Stimulated activated effector memory CD8-positive, alpha-beta T cell treated with anti-CD3 and anti-CD28 coated beads, Interleukin-12 subunit alpha, Interleukin-12 subunit beta, amount 100 ng/mL, for 72 hours (primary cell): ENCODE measurements around the gene ASNS.
A peak's percentile ranks its signal among the peaks of the same experiment; 100 is the strongest.
"Not testable (repeated sequence)": the region's sequence is repeated elsewhere in the genome, so short reads cannot be mapped to it uniquely, and the experiment has no call there.

Source experiments
- ATAC-seq: fragments of 150-1000 bp; cut with Tn5 transposase; 2 replicates; pipeline ENCODE4 v1.10.0; 2021
- DNase-seq, 2 donors: peaks; one replicate each; pipeline ENCODE4 v3.0.0; 2021 to 2022; ENCODE audit warnings: low spot score in 2 of 2
- H3K27ac Mint-ChIP-seq: one replicate; pipeline ENCODE4 v1.8.0; 2022; ENCODE audit warnings: mild to moderate bottlenecking, mixed read lengths
- H3K36me3 Mint-ChIP-seq: one replicate; pipeline ENCODE4 v1.8.0; 2022; ENCODE audit warnings: mild to moderate bottlenecking, mixed read lengths
- H3K4me1 Mint-ChIP-seq: one replicate; pipeline ENCODE4 v1.8.0; 2022; ENCODE audit warnings: mixed read lengths
- H3K4me3 Mint-ChIP-seq: one replicate; pipeline ENCODE4 v1.8.0; 2022; ENCODE audit warnings: mild to moderate bottlenecking, mixed read lengths
- H3K9me3 Mint-ChIP-seq: one replicate; pipeline ENCODE4 v1.8.0; 2022; ENCODE audit warnings: mixed read lengths

ASNS gene

DNA sequence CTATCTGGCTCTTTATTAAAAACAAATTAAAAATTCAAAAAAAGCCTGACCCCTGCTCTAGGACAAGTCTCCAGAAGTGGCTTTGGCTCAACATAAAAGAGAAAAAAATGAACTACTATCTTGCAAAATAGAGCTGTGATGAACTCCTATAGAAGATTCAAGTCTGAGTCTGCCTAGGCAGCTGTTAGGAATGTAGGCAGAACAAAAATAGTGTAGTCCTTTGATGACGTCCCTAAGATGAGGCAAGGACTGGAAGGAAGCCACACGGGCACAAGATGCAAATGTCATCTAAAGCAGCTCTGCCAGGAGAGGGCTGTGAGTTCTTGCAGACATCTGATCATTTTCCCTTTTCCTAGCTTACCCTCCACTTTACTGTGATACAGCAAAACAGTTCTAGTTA is 20.5 kb downstream of the ASNS start:
- Mint-ChIP-seq H3K4me1 (no peaks in the 10 kb centered on the region), H3K27ac (no peak overlapping the region), H3K36me3 (peaks cover 55% of the 10 kb centered on the region), H3K9me3 (no peaks in the 10 kb centered on the region), H3K4me3 (no peak overlapping the region)
- DNase-seq, result no peak
- no peak for ATAC-seq

DNA sequence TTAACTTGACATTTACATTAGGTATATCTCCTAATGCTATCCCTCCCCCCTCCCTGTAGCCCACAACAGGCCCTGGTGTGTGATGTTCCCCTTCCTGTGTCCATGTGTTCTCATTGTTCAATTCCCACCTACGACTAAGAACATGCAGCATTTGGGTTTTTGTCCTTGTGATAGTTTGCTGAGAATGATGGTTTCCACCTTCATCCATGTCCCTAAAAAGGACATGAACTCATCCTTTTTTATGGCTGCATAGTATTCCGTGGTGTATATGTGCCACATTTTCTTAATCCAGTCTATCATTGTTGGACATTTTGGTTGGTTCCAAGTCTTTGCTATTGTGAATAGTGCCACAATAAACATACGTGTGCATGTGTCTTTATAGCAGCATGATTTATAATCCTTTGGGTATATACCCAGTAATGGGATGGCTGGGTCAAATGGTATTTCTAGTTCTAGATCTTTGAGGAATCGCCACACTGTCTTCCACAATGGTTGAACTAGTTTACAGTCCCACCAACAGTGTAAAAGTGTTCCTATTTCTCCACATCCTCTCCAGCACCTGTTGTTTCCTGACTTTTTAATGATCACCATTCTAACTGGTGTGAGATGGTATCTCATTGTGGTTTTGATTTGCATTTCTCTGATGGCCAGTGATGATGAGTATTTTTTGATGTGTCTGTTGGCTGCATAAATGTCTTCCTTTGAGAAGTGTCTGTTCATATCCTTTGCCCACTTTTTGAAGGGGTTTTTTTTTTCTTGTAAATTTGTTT is 21.8 kb downstream of the ASNS start:
- H3K9me3 Mint-ChIP-seq, H3K27ac Mint-ChIP-seq, H3K4me3 Mint-ChIP-seq, H3K4me1 Mint-ChIP-seq, DNase-seq, ATAC-seq: not testable (repeated sequence)
- peaks cover 42% of the 10 kb centered on the region for H3K36me3 Mint-ChIP-seq

DNA sequence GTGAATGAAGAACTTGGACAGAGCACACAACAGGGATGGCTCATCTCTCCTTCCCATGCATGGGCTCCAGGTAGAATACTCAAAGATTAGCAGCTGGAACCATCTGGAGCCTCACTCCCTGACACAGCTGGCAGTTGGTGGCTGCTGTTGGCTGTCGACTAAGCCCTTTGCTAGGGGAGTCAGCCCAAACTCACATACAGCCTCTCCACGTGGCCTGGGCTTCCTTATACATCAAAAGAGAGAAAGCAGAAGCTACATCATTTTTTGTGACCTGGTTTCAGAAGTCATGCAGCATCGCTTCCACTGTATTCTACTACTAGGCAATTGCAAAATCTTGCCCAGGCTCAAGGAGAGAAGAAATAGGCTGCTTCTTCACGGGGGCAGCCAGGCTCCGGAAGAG is 24.4 kb downstream of the ASNS start:
- no peak for DNase-seq
- Mint-ChIP-seq H3K36me3 (peaks cover 16% of the 10 kb centered on the region), H3K4me1 (no peaks in the 10 kb centered on the region), H3K4me3 (no peak overlapping the region), H3K27ac (no peak overlapping the region), H3K9me3 (no peaks in the 10 kb centered on the region)
- ATAC-seq, result no peak

DNA sequence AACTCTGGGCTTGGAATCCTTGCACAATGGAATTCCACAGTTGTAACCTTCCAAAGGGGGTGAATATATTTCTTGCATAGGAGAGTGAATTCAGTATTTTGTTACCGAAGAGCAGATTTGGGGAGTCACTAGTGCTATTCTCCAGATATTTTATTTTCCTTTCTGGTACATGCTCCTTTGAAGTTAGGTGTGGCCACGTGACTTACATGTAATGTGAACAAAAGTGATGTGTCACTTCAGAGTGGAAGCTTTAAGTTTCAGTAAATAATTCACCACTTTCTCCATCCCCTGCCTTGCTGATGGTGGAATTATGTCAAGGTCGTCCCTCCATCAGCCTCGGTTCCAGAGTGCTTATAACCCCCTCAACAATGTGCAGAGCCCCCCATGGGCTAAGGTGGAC is 25.3 kb downstream of the ASNS start:
- H3K27ac Mint-ChIP-seq, result no peak overlapping the region
- peaks cover 7% of the 10 kb centered on the region for H3K36me3 Mint-ChIP-seq
- H3K9me3 Mint-ChIP-seq, result no peaks in the 10 kb centered on the region
- DNase-seq (no peak), ATAC-seq (no peak)
- no peaks in the 10 kb centered on the region for H3K4me1 Mint-ChIP-seq
- no peak overlapping the region for H3K4me3 Mint-ChIP-seq

DNA sequence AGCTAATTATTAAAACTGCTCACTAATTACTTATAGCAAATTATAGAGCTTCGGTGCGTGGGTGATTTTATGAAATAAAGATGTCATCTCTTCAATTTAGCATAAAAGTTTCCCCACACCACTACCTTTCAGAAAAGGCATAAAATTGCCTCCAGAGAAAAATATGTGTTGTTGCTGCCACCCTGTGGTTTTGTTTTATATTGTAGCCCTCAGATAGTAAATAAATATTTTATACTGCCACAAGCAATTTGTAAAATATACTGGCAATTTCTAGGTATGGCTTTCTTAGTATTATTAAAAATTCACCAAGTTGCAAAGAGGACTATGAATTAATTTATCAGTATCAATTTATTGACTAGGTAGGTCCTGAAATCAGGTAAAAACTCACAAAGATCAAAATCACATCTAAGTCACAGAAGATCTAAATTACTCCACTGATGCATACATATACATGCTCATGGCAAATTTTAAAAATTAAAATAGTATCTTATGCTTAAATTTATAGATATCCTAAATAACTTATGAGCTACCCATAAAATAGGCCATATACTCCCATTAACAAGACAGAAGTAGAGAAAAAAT is 26.5 kb downstream of the ASNS start:
- H3K36me3 Mint-ChIP-seq, result no peaks in the 10 kb centered on the region
- no peak overlapping the region for H3K4me3 Mint-ChIP-seq
- no peaks in the 10 kb centered on the region for H3K4me1 Mint-ChIP-seq
- no peak overlapping the region for H3K27ac Mint-ChIP-seq
- no peaks in the 10 kb centered on the region for H3K9me3 Mint-ChIP-seq
- DNase-seq (no peak), ATAC-seq (no peak)

DNA sequence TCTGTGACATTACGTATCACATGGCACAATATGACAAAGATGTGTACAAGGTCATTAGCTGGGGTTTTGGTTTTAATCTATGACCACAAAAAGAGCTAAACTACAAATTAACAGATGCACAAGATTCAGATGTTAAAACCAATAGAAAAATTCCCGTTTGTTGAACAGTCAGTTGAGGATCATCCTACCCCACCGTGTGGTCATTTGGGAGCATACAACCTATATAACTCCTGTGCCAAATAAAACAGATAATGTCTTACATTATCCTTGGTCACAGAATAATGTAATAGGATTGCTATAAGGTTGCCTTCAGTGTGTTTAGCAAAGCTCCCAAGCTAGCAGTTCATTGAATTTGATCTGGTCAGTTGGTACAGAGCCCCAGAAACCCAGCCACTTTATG is 28.2 kb downstream of the ASNS start:
- Mint-ChIP-seq H3K36me3 (no peaks in the 10 kb centered on the region), H3K9me3 (no peaks in the 10 kb centered on the region), H3K4me3 (no peak overlapping the region), H3K27ac (no peak overlapping the region), H3K4me1 (no peaks in the 10 kb centered on the region)
- no peak for ATAC-seq
- DNase-seq, result no peak

DNA sequence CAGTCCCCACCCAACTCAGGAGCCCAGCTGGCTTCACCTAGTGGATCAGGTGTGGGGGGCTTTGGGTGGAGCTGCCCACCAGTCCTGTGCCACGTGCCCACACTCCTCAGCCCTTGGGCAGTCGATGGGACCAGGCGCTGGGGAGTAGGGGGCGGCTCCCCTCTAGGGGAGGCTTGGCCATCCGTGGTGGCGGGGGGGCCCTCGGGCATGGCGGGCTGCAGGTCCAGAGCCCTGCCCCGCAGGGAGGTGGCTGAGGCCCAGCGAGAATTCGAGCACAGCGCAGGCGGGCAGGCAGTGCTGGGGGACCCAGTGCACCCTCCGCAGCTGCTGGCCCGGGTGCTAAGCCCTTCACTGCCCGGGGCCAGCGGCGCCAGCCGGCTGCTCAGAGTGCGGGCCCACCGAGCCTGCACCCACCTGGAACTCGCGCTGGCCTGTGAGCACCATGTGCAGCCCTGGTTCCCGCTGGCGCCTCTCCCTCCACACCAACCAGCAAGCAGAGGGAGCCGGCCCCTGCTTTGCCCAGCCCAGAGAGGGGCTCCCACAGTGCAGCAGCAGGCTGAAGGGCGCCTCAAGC is 29.3 kb downstream of the ASNS start:
- DNase-seq (no peak), ATAC-seq (peak; percentile 34)
- H3K4me3 Mint-ChIP-seq, result no peak overlapping the region
- H3K36me3 Mint-ChIP-seq, result no peaks in the 10 kb centered on the region
- H3K4me1 Mint-ChIP-seq, result no peaks in the 10 kb centered on the region
- H3K9me3 Mint-ChIP-seq, result no peaks in the 10 kb centered on the region
- H3K27ac Mint-ChIP-seq, result no peak overlapping the region

DNA sequence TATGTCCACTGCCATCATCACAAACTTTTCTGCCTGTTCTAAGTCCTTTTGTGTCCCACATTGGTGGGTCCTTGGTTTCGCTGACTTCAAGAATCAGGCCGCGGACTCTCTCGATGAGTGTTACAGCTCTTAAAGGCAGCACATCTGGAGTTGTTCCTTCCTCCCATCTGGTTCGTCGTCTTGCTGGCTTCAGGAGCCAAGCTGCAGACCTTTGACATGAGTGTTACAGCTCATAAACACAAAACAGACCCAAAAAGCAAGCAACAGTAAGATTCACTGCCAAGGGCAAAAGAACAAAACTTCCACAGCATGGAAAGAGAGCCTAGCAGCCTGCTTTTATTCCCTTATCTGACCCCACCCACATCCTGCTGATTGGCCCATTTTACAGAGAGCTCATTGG is 30.2 kb downstream of the ASNS start:
- no peaks in the 10 kb centered on the region for H3K4me1 Mint-ChIP-seq
- H3K27ac Mint-ChIP-seq, result no peak overlapping the region
- H3K9me3 Mint-ChIP-seq, result no peaks in the 10 kb centered on the region
- H3K4me3 Mint-ChIP-seq, result no peak overlapping the region
- DNase-seq (no peak), ATAC-seq (no peak)
- no peaks in the 10 kb centered on the region for H3K36me3 Mint-ChIP-seq

DNA sequence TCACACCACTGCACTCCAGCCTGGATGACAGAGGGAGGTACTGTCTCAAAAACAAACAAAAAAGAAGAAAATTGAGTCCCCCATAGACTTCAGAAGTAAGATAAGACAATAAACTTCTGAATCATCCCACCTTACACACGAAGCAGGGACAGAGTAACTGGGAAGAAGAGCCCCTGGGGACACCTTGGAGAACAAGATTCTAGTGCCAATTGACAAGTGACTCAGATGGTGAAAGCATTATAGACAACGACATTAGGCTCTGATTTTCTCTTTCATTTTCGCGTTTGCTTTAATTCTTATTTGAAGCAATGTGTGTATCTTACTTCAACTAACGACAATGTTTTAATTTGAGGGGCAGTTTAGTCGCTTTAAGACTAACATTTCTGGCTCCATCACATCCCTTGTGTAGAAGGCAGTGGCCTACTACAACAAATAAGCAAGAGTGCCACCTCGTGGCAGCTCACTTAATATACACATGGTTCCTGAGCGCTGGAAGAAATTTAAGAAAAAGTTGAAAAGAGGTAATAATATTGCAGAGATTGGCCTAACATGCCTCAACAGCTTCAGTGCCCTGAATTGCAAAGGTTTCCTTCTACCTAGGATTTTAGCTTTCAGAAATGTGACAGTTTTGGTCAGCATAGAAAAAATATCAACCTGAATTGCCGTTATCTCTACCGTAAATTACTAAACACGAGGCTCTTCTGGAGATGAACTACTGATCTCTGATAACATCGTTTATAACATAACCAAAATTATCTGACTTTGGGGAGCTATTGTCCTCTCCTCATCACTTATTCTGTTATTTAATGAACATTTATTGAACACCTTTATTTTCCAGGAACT is 36.7 kb downstream of the ASNS start:
- ATAC-seq, result peak; percentile 64
- H3K27ac Mint-ChIP-seq, result no peak overlapping the region

DNA sequence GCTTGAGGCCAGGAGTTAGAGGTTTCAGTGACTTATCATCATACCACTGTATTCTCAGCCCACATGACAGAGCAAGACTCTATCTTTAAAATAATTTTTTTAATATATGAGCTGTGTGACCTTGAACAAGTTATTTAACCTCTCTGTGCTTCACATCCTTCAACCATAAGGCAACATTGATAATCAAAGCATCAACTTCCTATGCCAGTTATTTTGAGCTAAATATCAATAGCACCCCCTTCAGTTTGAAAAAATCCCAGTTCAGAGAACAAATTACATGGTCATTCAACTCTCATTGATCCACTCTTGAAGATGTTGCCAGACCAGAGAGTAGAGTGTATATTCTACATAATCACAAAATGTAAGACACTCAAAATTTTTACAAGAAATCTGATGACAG is 53.0 kb downstream of the ASNS start:
- ATAC-seq, result no peak
- no peak for DNase-seq
- H3K4me1 Mint-ChIP-seq, result no peaks in the 10 kb centered on the region
- no peaks in the 10 kb centered on the region for H3K36me3 Mint-ChIP-seq
- no peaks in the 10 kb centered on the region for H3K9me3 Mint-ChIP-seq
- H3K27ac Mint-ChIP-seq, result no peak overlapping the region
- no peak overlapping the region for H3K4me3 Mint-ChIP-seq

More for the DNA sequence above, 36.7 kb downstream of the ASNS start:
- no peaks in the 10 kb centered on the region for H3K36me3 Mint-ChIP-seq
- no peak overlapping the region for H3K4me3 Mint-ChIP-seq
- peak; percentile 26 to 68 for DNase-seq
- no peaks in the 10 kb centered on the region for H3K4me1 Mint-ChIP-seq
- H3K9me3 Mint-ChIP-seq, result no peaks in the 10 kb centered on the region

DNA sequence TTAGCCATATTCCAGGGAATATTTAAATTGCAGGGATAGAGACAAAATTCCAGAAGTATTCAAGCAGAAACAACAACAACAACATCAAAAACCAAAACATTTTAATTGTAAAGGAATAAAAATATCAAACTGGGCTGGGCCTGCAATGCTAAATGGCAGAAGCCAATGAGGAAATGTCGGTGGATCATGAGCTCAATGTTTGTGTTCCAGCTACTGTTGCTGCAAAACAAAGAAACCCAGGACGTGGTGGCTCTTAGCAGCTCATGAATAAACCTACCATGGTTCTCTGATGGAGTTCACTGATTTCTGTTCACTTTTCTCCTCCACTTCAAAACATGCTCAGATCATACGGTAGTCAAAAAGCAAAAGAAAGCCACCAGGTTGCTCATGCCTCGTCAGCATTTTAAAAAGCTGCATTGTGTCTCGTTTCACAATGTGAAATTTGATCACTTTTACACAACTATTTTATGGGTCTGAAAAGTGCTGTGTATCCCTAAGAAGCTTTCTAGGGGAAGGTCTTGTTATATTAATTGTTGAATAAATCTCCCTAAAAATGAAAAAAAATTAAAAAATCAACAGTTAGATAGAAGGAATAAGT is 54.0 kb downstream of the ASNS start:
- no peaks in the 10 kb centered on the region for H3K36me3 Mint-ChIP-seq
- no peaks in the 10 kb centered on the region for H3K4me1 Mint-ChIP-seq
- no peak for DNase-seq
- no peak for ATAC-seq
- no peak overlapping the region for H3K4me3 Mint-ChIP-seq
- no peak overlapping the region for H3K27ac Mint-ChIP-seq
- no peaks in the 10 kb centered on the region for H3K9me3 Mint-ChIP-seq
